HG02610 (cell line): ENCODE measurements around the gene ANKRD33B.
A peak's percentile ranks its signal among the peaks of the same experiment; 100 is the strongest.
"Not testable (repeated sequence)": the region's sequence is repeated elsewhere in the genome, so short reads cannot be mapped to it uniquely, and the experiment has no call there.

Experiments used
- ATAC-seq: cut with Tn5 transposase; IDR thresholded peaks from one replicate; pipeline ENCODE4 v1.9.1; 2021; ENCODE audit warnings: mild to moderate bottlenecking, moderate library complexity; ENCODE audit not compliant: unreplicated experiment

The ANKRD33B gene

GRCh38 chr5:10536931-10537579 is 26.8 kb upstream of the ANKRD33B start:
- ATAC-seq, result no peak

- ATAC-seq, result no peak
These were observed 26.2 kb upstream of the ANKRD33B start for GRCh38 chr5:10537624-10538023.

GRCh38 chr5:10538103-10538788 is 25.6 kb upstream of the ANKRD33B start:
- no peak for ATAC-seq

GRCh38 chr5:10538789-10539686 is 24.8 kb upstream of the ANKRD33B start:
- no peak for ATAC-seq

- ATAC-seq, result no peak
These were observed 24.2 kb upstream of the ANKRD33B start for GRCh38 chr5:10539687-10539998.

- no peak for ATAC-seq
These were observed 23.8 kb upstream of the ANKRD33B start for GRCh38 chr5:10540036-10540544.

GRCh38 chr5:10540951-10541646 is 22.8 kb upstream of the ANKRD33B start:
- no peak for ATAC-seq

- no peak for ATAC-seq
These were observed 21.8 kb upstream of the ANKRD33B start for GRCh38 chr5:10542055-10542550.

GRCh38 chr5:10543585-10544040 is 20.3 kb upstream of the ANKRD33B start:
- ATAC-seq, result no peak

GRCh38 chr5:10545084-10545483 is 18.8 kb upstream of the ANKRD33B start:
- ATAC-seq, result no peak

GRCh38 chr5:10546186-10546585 is 17.7 kb upstream of the ANKRD33B start:
- no peak for ATAC-seq

GRCh38 chr5:10548418-10549122 is 15.3 kb upstream of the ANKRD33B start:
- ATAC-seq, result no peak

GRCh38 chr5:10549123-10549514 is 14.8 kb upstream of the ANKRD33B start:
- ATAC-seq, result not testable (repeated sequence)

- ATAC-seq, result no peak
These were observed 13.5 kb upstream of the ANKRD33B start for GRCh38 chr5:10550222-10550995.

GRCh38 chr5:10551782-10552138 is 12.1 kb upstream of the ANKRD33B start:
- ATAC-seq, result no peak

GRCh38 chr5:10552183-10553143 is 11.4 kb upstream of the ANKRD33B start:
- peak; percentile 79 for ATAC-seq

- no peak for ATAC-seq
These were observed 10.4 kb upstream of the ANKRD33B start for GRCh38 chr5:10553476-10553875.

- no peak for ATAC-seq
These were observed 8.6 kb upstream of the ANKRD33B start for GRCh38 chr5:10555277-10555684.
